Natural killer cell (primary cell): ENCODE data around the gene IGFLR1. TPM values are rescaled to one million over a fixed set of nuclear protein-coding genes. Genes with fewer than 3 reads are reported as not detected.

Source experiments
- ATAC-seq, 3 donors: fragments of 150-1000 bp in 2 of 3; fragments of 200-7000 bp in 1 of 3; cut with Tn5 transposase; 1 replicate in 1 of 3; 2 replicates in 2 of 3; pipeline ENCODE4 v1.10.0; 2021; ENCODE audit warnings: mild to moderate bottlenecking in 2 of 3, moderate library complexity in 2 of 3
- DNase-seq, 2 donors: peaks; one replicate each; pipeline versions ENCODE4 v3.0.0 to v3.0.0-alpha.2; 2013 to 2021; ENCODE audit warnings: mixed read lengths in 1 of 2
- H3K27ac ChIP-seq: one replicate; pipeline ENCODE4 v1.5.1; 2013; ENCODE audit warnings: mild to moderate bottlenecking, low read length
- H3K27me3 ChIP-seq: one replicate; pipeline ENCODE4 v1.6.1; 2013; ENCODE audit warnings: low read length; ENCODE audit not compliant: control insufficient read depth, insufficient read depth
- H3K36me3 ChIP-seq: one replicate; pipeline ENCODE4 v1.6.1; 2013; ENCODE audit warnings: low read length; ENCODE audit not compliant: control insufficient read depth, insufficient read depth
- H3K4me1 ChIP-seq: one replicate; pipeline ENCODE4 v1.6.1; 2013; ENCODE audit warnings: low read length; ENCODE audit not compliant: control insufficient read depth, insufficient read depth
- H3K4me3 ChIP-seq: one replicate; pipeline ENCODE4 v1.5.1; 2013; ENCODE audit warnings: low read length
- H3K9me3 ChIP-seq: one replicate; pipeline ENCODE4 v1.6.1; 2013; ENCODE audit warnings: low read length; ENCODE audit not compliant: control insufficient read depth, insufficient read depth
- H3K27ac Mint-ChIP-seq, 2 donors: one replicate each; pipeline ENCODE4 v1.8.0; 2022; ENCODE audit warnings: mild to moderate bottlenecking in 2 of 2, mixed read lengths in 2 of 2, moderate library complexity in 1 of 2
- H3K27me3 Mint-ChIP-seq, 2 donors: one replicate each; pipeline ENCODE4 v1.8.0; 2022; ENCODE audit warnings: low read depth in 2 of 2, mixed read lengths in 2 of 2
- H3K36me3 Mint-ChIP-seq: one replicate; pipeline ENCODE4 v1.8.0; 2022; ENCODE audit warnings: mixed read lengths
- H3K4me1 Mint-ChIP-seq, 2 donors: one replicate each; pipeline ENCODE4 v1.8.0; 2022; ENCODE audit warnings: mixed read lengths in 2 of 2
- H3K4me3 Mint-ChIP-seq: one replicate; pipeline ENCODE4 v1.8.0; 2022; ENCODE audit warnings: mild to moderate bottlenecking, moderate library complexity, mixed read lengths
- H3K9me3 Mint-ChIP-seq, 2 donors: one replicate each; pipeline ENCODE4 v1.8.0; 2022; ENCODE audit warnings: mixed read lengths in 2 of 2
- WGBS: methylation state at CpG from one replicate; pipeline ENCODE4 v1.1.7; 2013; ENCODE audit warnings: missing lambda C conversion rate; ENCODE audit not compliant: insufficient coverage; 5-methylcytosine and 5-hydroxymethylcytosine counted together
- intact Hi-C: fragments of 100-400 bp; cut with micrococcal nuclease; formaldehyde crosslinking; loops from one replicate; pipeline ENCODE4 v1.14.2; 2022
- total RNA-seq, 4 donors: library from RNA; stranded (reverse); fragments of 120-200 nt in 1 of 4; gene quantifications; one replicate each; pipeline versions ENCODE4 v1.2.3 to v1.2.4, GENCODE V29; 2013 to 2022
- TF ChIP-seq, protein P1 (sequence below): fragments of 200-600 bp; IDR thresholded peaks from one replicate; pipeline ENCODE4 v1.8.0; 2022; ENCODE audit warnings: antibody characterized with exemption

Gene IGFLR1
- total RNA-seq, 3 donors from 2014 or later (not counting 1 experiment from before 2014, with no cell fraction given) = 57.7 to 75.6 (median 69.6) TPM

DNA sequence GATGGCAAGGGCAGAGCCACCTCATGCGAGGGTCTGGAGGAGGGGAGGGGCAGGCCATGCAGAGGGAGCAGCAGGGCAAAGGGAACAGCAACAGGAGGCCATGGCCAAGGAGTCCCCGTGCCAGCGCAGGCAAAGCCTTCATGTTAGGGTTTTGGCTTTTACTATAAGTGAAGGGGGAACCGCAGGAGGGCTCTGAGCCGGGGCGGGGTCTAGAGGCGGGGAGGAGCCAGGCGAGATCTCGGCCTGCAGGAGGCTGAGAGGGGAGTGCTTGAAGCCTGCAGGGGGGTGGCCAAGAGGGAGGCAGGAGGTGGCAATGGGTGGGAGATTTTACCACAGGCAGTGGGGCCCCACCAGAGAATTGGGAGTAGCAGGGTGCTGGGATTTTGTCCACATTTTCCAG is 39.4 kb upstream of the IGFLR1 start:
- intact Hi-C loops = no loop called here
- TF ChIP-seq, protein P1, sequence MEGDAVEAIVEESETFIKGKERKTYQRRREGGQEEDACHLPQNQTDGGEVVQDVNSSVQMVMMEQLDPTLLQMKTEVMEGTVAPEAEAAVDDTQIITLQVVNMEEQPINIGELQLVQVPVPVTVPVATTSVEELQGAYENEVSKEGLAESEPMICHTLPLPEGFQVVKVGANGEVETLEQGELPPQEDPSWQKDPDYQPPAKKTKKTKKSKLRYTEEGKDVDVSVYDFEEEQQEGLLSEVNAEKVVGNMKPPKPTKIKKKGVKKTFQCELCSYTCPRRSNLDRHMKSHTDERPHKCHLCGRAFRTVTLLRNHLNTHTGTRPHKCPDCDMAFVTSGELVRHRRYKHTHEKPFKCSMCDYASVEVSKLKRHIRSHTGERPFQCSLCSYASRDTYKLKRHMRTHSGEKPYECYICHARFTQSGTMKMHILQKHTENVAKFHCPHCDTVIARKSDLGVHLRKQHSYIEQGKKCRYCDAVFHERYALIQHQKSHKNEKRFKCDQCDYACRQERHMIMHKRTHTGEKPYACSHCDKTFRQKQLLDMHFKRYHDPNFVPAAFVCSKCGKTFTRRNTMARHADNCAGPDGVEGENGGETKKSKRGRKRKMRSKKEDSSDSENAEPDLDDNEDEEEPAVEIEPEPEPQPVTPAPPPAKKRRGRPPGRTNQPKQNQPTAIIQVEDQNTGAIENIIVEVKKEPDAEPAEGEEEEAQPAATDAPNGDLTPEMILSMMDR = no peak
- WGBS = 97% methylated on average over 9 of the region's 9 CpGs

GRCh38 chr19:35780717-35781116 is 38.5 kb upstream of the IGFLR1 start:
- Histone ChIP-seq H3K4me3 (no peak overlapping the region), H3K27ac (no peak overlapping the region), H3K36me3 (peaks cover 5% of the 10 kb centered on the region), H3K4me1 (peaks cover 8% of the 10 kb centered on the region), H3K27me3 (no peaks in the 10 kb centered on the region), H3K9me3 (no peaks in the 10 kb centered on the region)
- Mint-ChIP-seq H3K27me3 (no peaks in the 10 kb centered on the region), H3K4me3 (no peak overlapping the region), H3K27ac (no peak overlapping the region), H3K36me3 (no peaks in the 10 kb centered on the region), H3K9me3 (no peaks in the 10 kb centered on the region), H3K4me1 (peaks cover 15 to 26% of the 10 kb centered on the region in 2 donors)
- ATAC-seq = no peak
- WGBS = 96% methylated on average over 20 of the region's 20 CpGs
- no peak for DNase-seq
- intact Hi-C loops = no loop called here
- TF ChIP-seq, protein P1 = no peak

More for the DNA sequence above, 39.4 kb upstream of the IGFLR1 start:
- H3K4me3 Mint-ChIP-seq = no peak overlapping the region
- Histone ChIP-seq H3K27me3 (no peaks in the 10 kb centered on the region), H3K27ac (no peak overlapping the region), H3K36me3 (peaks cover 5% of the 10 kb centered on the region), H3K4me1 (no peaks in the 10 kb centered on the region), H3K4me3 (no peak overlapping the region), H3K9me3 (no peaks in the 10 kb centered on the region)
- no peak for DNase-seq
- H3K9me3 Mint-ChIP-seq = no peaks in the 10 kb centered on the region
- H3K27me3 Mint-ChIP-seq = no peaks in the 10 kb centered on the region
- ATAC-seq = no peak
- H3K27ac Mint-ChIP-seq = peak overlapping the region in 1 of 2 donors; percentile 43
- H3K36me3 Mint-ChIP-seq = no peaks in the 10 kb centered on the region
- peaks cover 12 to 17% of the 10 kb centered on the region in 2 donors for H3K4me1 Mint-ChIP-seq

GRCh38 chr19:35780058-35780457 is 37.8 kb upstream of the IGFLR1 start:
- TF ChIP-seq, protein P1 = no peak
- Histone ChIP-seq H3K4me1 (peaks cover 11% of the 10 kb centered on the region), H3K36me3 (peaks cover 5% of the 10 kb centered on the region), H3K9me3 (no peaks in the 10 kb centered on the region), H3K27me3 (no peaks in the 10 kb centered on the region), H3K27ac (no peak overlapping the region), H3K4me3 (no peak overlapping the region)
- no peak for ATAC-seq
- Mint-ChIP-seq H3K27ac (no peak overlapping the region), H3K4me3 (no peak overlapping the region), H3K4me1 (peaks cover 16 to 28% of the 10 kb centered on the region in 2 donors), H3K9me3 (no peaks in the 10 kb centered on the region), H3K36me3 (no peaks in the 10 kb centered on the region), H3K27me3 (no peaks in the 10 kb centered on the region)
- WGBS = 98% methylated on average over 16 of the region's 16 CpGs
- DNase-seq = no peak
- intact Hi-C loops = no loop called here

GRCh38 chr19:35779033-35779432 is 36.8 kb upstream of the IGFLR1 start:
- no peak overlapping the region for H3K27ac Mint-ChIP-seq
- DNase-seq = no peak

More at GRCh38 chr19:35779033-35779432, 36.8 kb upstream of the IGFLR1 start:
- ATAC-seq = no peak
- H3K4me3 Mint-ChIP-seq = no peak overlapping the region
- Histone ChIP-seq H3K27me3 (no peaks in the 10 kb centered on the region), H3K36me3 (peaks cover 5% of the 10 kb centered on the region), H3K4me3 (no peak overlapping the region), H3K9me3 (no peaks in the 10 kb centered on the region), H3K4me1 (peaks cover 16% of the 10 kb centered on the region), H3K27ac (no peak overlapping the region)
- intact Hi-C loops = no loop called here
- 93% methylated on average over 8 of the region's 8 CpGs for WGBS
- H3K4me1 Mint-ChIP-seq = peaks cover 26 to 37% of the 10 kb centered on the region in 2 donors
- H3K36me3 Mint-ChIP-seq = no peaks in the 10 kb centered on the region
- no peaks in the 10 kb centered on the region for H3K9me3 Mint-ChIP-seq
- no peaks in the 10 kb centered on the region for H3K27me3 Mint-ChIP-seq
- TF ChIP-seq, protein P1 = no peak
